Spleen (tissue), 11 donors: Measurements from ENCODE around the gene EFEMP2. TPM values are rescaled to one million over a fixed set of nuclear protein-coding genes. Genes with fewer than 3 reads are reported as not detected.

Experiments
- DNase-seq: peaks from one replicate; pipeline ENCODE4 v3.0.0-alpha.2; 2020
- H3K27ac ChIP-seq, 8 donors: fragments of 200-600 bp; sonication (generic) in 7 of 8; 1 replicate in 4 of 8; 2 replicates in 4 of 8; pipeline versions ENCODE4 v1.5.0 to v1.8.0; 2016 to 2021; ENCODE audit warnings: inconsistent platforms in 4 of 8, mild to moderate bottlenecking in 4 of 8, moderate library complexity in 1 of 8
- H3K27me3 ChIP-seq, 7 donors: fragments of 200-600 bp; sonication (generic) in 6 of 7; replicated peaks in 1 of 7; 1 replicate in 4 of 7; 2 replicates in 3 of 7; pipeline versions ENCODE4 v1.5.0 to v1.8.0; 2016 to 2021; ENCODE audit warnings: inconsistent platforms in 3 of 7, mild to moderate bottlenecking in 1 of 7
- H3K36me3 ChIP-seq, 6 donors: fragments of 200-600 bp; sonication (generic) in 5 of 6; 1 replicate in 4 of 6; 2 replicates in 2 of 6; pipeline versions ENCODE4 v1.5.0 to v1.8.0; 2016 to 2021; ENCODE audit warnings: inconsistent platforms in 2 of 6
- H3K4me1 ChIP-seq, 6 donors: fragments of 200-600 bp; sonication (generic) in 5 of 6; 1 replicate in 3 of 6; 2 replicates in 3 of 6; pipeline versions ENCODE4 v1.5.0 to v1.8.0; 2016 to 2021; ENCODE audit warnings: inconsistent platforms in 3 of 6
- H3K4me3 ChIP-seq, 8 donors: fragments of 200-600 bp; sonication (generic) in 7 of 8; 1 replicate in 4 of 8; 2 replicates in 4 of 8; pipeline versions ENCODE4 v1.5.0 to v1.8.0; 2016 to 2021; ENCODE audit warnings: inconsistent platforms in 4 of 8, mild to moderate bottlenecking in 4 of 8, moderate library complexity in 2 of 8
- H3K9me3 ChIP-seq, 8 donors: fragments of 200-600 bp; sonication (generic) in 7 of 8; 1 replicate in 4 of 8; 2 replicates in 4 of 8; pipeline versions ENCODE4 v1.5.0 to v1.8.0; 2016 to 2021; ENCODE audit warnings: inconsistent platforms in 4 of 8
- POLR2A ChIP-seq, 3 donors: fragments of 450-650 bp; IDR thresholded peaks; one replicate each; pipeline ENCODE4 v1.5.1; 2017; ENCODE audit warnings: antibody characterized with exemption in 3 of 3, mild to moderate bottlenecking in 1 of 3
- POLR2AphosphoS5 ChIP-seq, 3 donors: sonication (generic); formaldehyde crosslinking; IDR thresholded peaks; one replicate each; pipeline ENCODE4 v1.5.1; 2017; ENCODE audit warnings: antibody characterized with exemption in 3 of 3
- WGBS, 5 donors: extraction: QIAGEN DNeasy Blood & Tissue Kit in 3 of 5; methylation state at CpG; one replicate each; pipeline versions ENCODE4 v1.1.5 to v1.1.7; 2013 to 2018; 5-methylcytosine and 5-hydroxymethylcytosine counted together
- intact Hi-C: fragments of 100-400 bp; cut with DNase I; formaldehyde crosslinking; loops from one replicate; pipeline ENCODE4 v1.15.0; 2023; ENCODE audit warnings: low total_unique reads
- polyA plus RNA-seq, 3 donors: library from polyadenylated mRNA; stranded (reverse); fragments of 200-250 nt; gene quantifications; one replicate each; pipeline ENCODE4 v1.2.1, GENCODE V29; 2013
- total RNA-seq, 7 donors: library from RNA; depleted of rRNA in 3 of 7; stranded (reverse); fragments of >200 nt in 3 of 7; fragmentation: NEBNext Ultra II Directional in 4 of 7; extraction: Animal tissue kit (Norgen Biotek cat#: 25700) in 4 of 7; gene quantifications; one replicate each; pipeline versions ENCODE4 v1.1.0 to v1.2.1, GENCODE V29; 2016 to 2021
- TF ChIP-seq, protein P1 (sequence below), 11 experiments: fragments of 200-600 bp in 7 of 11; fragments of 450-650 bp in 4 of 11; sonication (generic) in 4 of 11; IDR thresholded peaks in 8 of 11; conservative IDR thresholded peaks in 3 of 11; 1 replicate in 7 of 11; 2 replicates in 4 of 11; pipeline versions ENCODE4 v1.4.0 to v1.8.0; 2016 to 2021; ENCODE audit warnings: antibody characterized with exemption in 11 of 11, inconsistent platforms in 4 of 11, mild to moderate bottlenecking in 1 of 11
- donor health status: healthy with polysubstance abuse.
- donor health status: DM: no; HTN: no; CAD: no; lungs with moderate emphysema.
- donor health status: DM: no; HTN: no; CAD: no.
- donor health status: Bipolar disorder and iron deficiency.
- donor health status: healthy.
- donor health status: DM: no; HTN: no; CAD: no.
- donor health status: DM: yes; HTN: yes; CAD: no.

The EFEMP2 gene
- total and polyA plus RNA-seq, 10 donors = 21.0 to 53.5 (median 38.2) TPM

- DNase-seq = peak; percentile 57
- Histone ChIP-seq H3K9me3 (no peaks in the 10 kb centered on the region), H3K27me3 (no peaks in the 10 kb centered on the region), H3K4me3 (no peak overlapping the region), H3K27ac (peak overlapping the region in 1 of 8 donors; percentile 57), H3K36me3 (peaks cover 0 to 63% (median 38%) of the 10 kb centered on the region in 6 donors), H3K4me1 (peaks cover 27 to 83% (median 50%) of the 10 kb centered on the region in 6 donors)
- intact Hi-C loops = loop anchor here (5.0 kb wide), 1 partner anchor 101 kb away; no protein-coding TSS in a partner anchor
- WGBS, 5 donors = 79 to 93% (median 87%) methylated on average over 12 of the region's 12 CpGs
- no peak for TF ChIP-seq POLR2AphosphoS5 (IDR thresholded peaks at IDR 0.05)
- TF ChIP-seq, protein P1, sequence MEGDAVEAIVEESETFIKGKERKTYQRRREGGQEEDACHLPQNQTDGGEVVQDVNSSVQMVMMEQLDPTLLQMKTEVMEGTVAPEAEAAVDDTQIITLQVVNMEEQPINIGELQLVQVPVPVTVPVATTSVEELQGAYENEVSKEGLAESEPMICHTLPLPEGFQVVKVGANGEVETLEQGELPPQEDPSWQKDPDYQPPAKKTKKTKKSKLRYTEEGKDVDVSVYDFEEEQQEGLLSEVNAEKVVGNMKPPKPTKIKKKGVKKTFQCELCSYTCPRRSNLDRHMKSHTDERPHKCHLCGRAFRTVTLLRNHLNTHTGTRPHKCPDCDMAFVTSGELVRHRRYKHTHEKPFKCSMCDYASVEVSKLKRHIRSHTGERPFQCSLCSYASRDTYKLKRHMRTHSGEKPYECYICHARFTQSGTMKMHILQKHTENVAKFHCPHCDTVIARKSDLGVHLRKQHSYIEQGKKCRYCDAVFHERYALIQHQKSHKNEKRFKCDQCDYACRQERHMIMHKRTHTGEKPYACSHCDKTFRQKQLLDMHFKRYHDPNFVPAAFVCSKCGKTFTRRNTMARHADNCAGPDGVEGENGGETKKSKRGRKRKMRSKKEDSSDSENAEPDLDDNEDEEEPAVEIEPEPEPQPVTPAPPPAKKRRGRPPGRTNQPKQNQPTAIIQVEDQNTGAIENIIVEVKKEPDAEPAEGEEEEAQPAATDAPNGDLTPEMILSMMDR (IDR thresholded peaks at IDR 0.05 in 8 of 11, conservative IDR thresholded peaks at IDR 0.05 in 3 of 11) = no peak
- TF ChIP-seq POLR2A (IDR thresholded peaks at IDR 0.05) = no peak
These were observed 13.4 kb upstream of the EFEMP2 start for GRCh38 chr11:65885808-65886536.

DNA sequence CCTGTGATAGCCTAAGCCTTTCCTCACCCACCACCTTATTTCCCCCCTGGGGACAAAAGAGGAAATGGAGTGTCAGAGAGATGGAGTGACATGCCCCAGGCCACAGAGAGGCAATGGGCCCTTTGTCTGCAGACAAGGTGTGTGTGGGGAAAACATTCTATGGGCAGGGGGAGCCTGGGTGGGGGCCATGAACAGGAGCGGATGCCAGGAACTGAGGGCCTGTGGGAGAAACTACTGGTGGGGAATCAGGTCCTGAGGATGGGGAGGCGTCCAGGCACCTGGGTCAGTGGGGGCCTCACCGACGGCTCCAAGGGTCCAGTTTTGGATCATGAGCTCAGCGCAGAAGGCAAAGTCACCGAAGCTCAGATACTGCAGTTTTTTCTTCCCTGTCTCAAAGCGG, 12.6 kb upstream of the EFEMP2 start:
- WGBS, 5 donors = 89 to 98% (median 93%) methylated on average over 7 of the region's 7 CpGs
- H3K4me1 ChIP-seq = peaks cover 27 to 85% (median 53%) of the 10 kb centered on the region in 6 donors
- intact Hi-C loops = loop anchor here (5.0 kb wide), 1 partner anchor 102 kb away; no protein-coding TSS in a partner anchor
- peak overlapping the region in 4 of 8 donors; percentile 39 to 60 (median 49) for H3K27ac ChIP-seq
- no peak overlapping the region for H3K4me3 ChIP-seq
- no peaks in the 10 kb centered on the region for H3K9me3 ChIP-seq
- peaks cover 0 to 63% (median 38%) of the 10 kb centered on the region in 6 donors for H3K36me3 ChIP-seq
- no peak for TF ChIP-seq POLR2AphosphoS5 (IDR thresholded peaks at IDR 0.05)
- TF ChIP-seq POLR2A (IDR thresholded peaks at IDR 0.05) = no peak
- TF ChIP-seq, protein P1 (IDR thresholded peaks at IDR 0.05 in 8 of 11, conservative IDR thresholded peaks at IDR 0.05 in 3 of 11) = no peak
- DNase-seq = peak; percentile 69
- H3K27me3 ChIP-seq = no peaks in the 10 kb centered on the region

- intact Hi-C loops = loop anchor here (5.0 kb wide), 1 partner anchor 103 kb away; no protein-coding TSS in a partner anchor
- H3K4me1 ChIP-seq = peaks cover 21 to 85% (median 52%) of the 10 kb centered on the region in 6 donors
- TF ChIP-seq, protein P1 (IDR thresholded peaks at IDR 0.05 in 8 of 11, conservative IDR thresholded peaks at IDR 0.05 in 3 of 11) = peak; percentile 98 to 100 (median 99)
- TF ChIP-seq POLR2A (IDR thresholded peaks at IDR 0.05) (no peak), POLR2AphosphoS5 (IDR thresholded peaks at IDR 0.05) (peak; percentile 85 to 88 (median 86))
- no peaks in the 10 kb centered on the region for H3K27me3 ChIP-seq
- no peaks in the 10 kb centered on the region for H3K9me3 ChIP-seq
- peak; percentile 96 for DNase-seq
- peaks cover 0 to 63% (median 38%) of the 10 kb centered on the region in 6 donors for H3K36me3 ChIP-seq
- H3K27ac ChIP-seq = peak overlapping the region in 5 of 8 donors; percentile 13 to 60 (median 41)
- 2 to 23% (median 20%) methylated on average over 3 to 9 of the region's 9 CpGs for WGBS, 5 donors
- no peak overlapping the region for H3K4me3 ChIP-seq
These were observed 12.1 kb upstream of the EFEMP2 start for GRCh38 chr11:65884716-65885092.
